ENCODE measurements around the gene SPATS2L. TPM values are rescaled to one million over a fixed set of nuclear protein-coding genes. Genes with fewer than 3 reads are reported as not detected.

SPATS2L gene
- total and polyA plus RNA-seq, 2 of the 13 experiments (the other 11 are each of a cell fraction or from before 2014, with no cell fraction given): 154 to 212 TPM

DNA sequence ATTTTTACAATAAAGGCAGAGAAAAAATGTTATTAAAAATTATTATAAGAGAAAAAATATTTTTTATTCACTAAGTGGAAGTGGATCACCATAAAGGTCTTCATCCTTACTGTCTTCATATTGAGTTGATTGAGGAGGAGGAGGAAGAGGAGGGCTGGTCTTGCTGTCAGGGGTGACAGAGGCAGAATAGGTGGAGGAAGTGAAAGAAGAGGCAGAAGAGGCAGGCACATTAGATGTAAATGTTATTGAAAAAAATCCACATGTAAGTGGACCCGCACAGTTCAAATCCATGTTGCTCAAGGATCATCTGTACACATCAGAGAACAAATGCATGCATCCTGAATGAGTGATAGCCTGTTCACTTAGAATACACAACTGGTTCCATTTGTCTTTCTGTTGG is 6.4 kb upstream of the SPATS2L start:
- DNase-seq (ENCODE audit: low spot score) (no peak), FAIRE-seq (no peak), ATAC-seq (no peak)
- no TSS peak for BruUV-seq (replicated peaks)
- Histone ChIP-seq H3K4me2 (ENCODE audit: low read depth, low read length) (no peak overlapping the region), H4K20me1 (ENCODE audit: insufficient read depth, low read length) (no peaks in the 10 kb centered on the region), H3K36me3 (replicated peaks in 1 of 2; ENCODE audit: control insufficient read depth in 1 of 2, insufficient read depth in 2 of 2, low read length in 2 of 2) (no peaks in the 10 kb centered on the region), H3K27ac (ENCODE audit: extremely low read length, insufficient read depth, low read length) (no peak overlapping the region), H3K9ac (ENCODE audit: insufficient read depth, low read depth, low read length) (no peak overlapping the region), H3K27me3 (ENCODE audit: control insufficient read depth in 1 of 2, insufficient read depth in 2 of 2, low read length in 2 of 2) (no peaks in the 10 kb centered on the region; a peak in 1 of 5 replicates), H3K4me1 (ENCODE audit: insufficient read depth, low read length) (peaks cover 50% of the 10 kb centered on the region), H3K79me2 (ENCODE audit: insufficient read depth, low read length) (peaks cover 9% of the 10 kb centered on the region), H3K4me3 (replicated peaks in 1 of 3; ENCODE audit: insufficient read depth in 1 of 3, low read depth in 2 of 3, low read length in 3 of 3) (no peak overlapping the region), H2AFZ (ENCODE audit: low read length) (no peak overlapping the region), H3K9me3 (ENCODE audit: low read length) (no peaks in the 10 kb centered on the region)
- POLR2A ChIA-PET: no interaction called here
- intact Hi-C loops (cut with micrococcal nuclease; ENCODE audit: unreplicated experiment): no loop called here
- TF ChIP-seq RFXAP (CRISPR knock-in tag; IDR thresholded peaks at IDR 0.05; ENCODE audit: borderline replicate concordance) (no peak), ZNF24 (IDR thresholded peaks at IDR 0.05) (peak; percentile 69; the same call in 1 of the 2 replicates)
- WGBS (ENCODE audit: low lambda C conversion rate): 83% methylated on average over 1 of the region's 1 CpG
- CTCF ChIA-PET (ENCODE audit: low intra/inter-chr PET ratio, low total read pairs): no interaction called here
- in situ Hi-C loops (cut with HindIII; ENCODE audit: extremely low pct_ligation_motif_present, low pct_unique_long_range_greater_than_20kb): loop anchor here (10.0 kb wide), 1 partner anchor 315 kb away; no protein-coding TSS in a partner anchor

DNA sequence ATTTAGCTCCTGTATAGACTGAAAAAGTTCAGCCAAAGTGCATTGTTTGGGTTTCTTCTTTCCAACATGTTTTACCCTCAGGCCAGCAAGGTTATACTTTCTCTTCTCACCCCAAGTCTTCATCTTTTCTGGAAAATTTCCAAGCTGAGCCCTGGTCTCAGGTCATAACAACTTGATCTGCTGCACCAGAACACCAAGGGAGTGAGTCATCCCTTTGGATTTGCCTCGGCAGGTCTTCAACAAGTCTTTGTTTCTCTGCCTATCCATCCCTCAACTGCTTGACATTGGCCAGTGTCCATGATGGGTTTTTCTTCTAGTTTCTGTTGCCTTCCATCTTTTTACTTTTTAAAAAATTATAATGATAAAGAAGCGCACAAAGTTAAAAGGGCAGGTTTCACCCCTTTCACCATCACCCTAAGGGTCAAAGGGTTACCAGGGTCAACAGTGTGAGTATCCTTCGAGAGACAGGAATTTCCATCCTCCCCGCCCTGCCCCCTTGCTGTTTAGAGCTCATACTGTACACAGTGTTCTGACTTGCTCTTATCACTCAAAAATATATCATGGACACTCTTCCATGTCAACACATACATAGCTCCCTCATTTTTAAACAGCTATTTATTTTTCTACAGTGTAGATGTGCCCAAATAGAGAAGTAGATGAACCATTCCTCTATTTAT is 5.7 kb upstream of the SPATS2L start:
- Histone ChIP-seq H3K27me3 (ENCODE audit: control insufficient read depth in 1 of 2, insufficient read depth in 2 of 2, low read length in 2 of 2) (no peaks in the 10 kb centered on the region; a peak in 1 of 5 replicates), H3K4me3 (replicated peaks in 1 of 3; ENCODE audit: insufficient read depth in 1 of 3, low read depth in 2 of 3, low read length in 3 of 3) (no peak overlapping the region), H3K9ac (ENCODE audit: insufficient read depth, low read depth, low read length) (no peak overlapping the region), H3K79me2 (ENCODE audit: insufficient read depth, low read length) (peaks cover 16% of the 10 kb centered on the region), H3K4me1 (ENCODE audit: insufficient read depth, low read length) (peaks cover 54% of the 10 kb centered on the region), H3K4me2 (ENCODE audit: low read depth, low read length) (peak overlapping the region; percentile 39), H3K9me3 (ENCODE audit: low read length) (no peaks in the 10 kb centered on the region), H4K20me1 (ENCODE audit: insufficient read depth, low read length) (no peaks in the 10 kb centered on the region), H3K27ac (ENCODE audit: extremely low read length, insufficient read depth, low read length) (no peak overlapping the region), H2AFZ (ENCODE audit: low read length) (no peak overlapping the region), H3K36me3 (replicated peaks in 1 of 2; ENCODE audit: control insufficient read depth in 1 of 2, insufficient read depth in 2 of 2, low read length in 2 of 2) (no peaks in the 10 kb centered on the region)
- no peak for ATAC-seq
- BruUV-seq (replicated peaks): no TSS peak
- POLR2A ChIA-PET: interaction anchor here (1.0 to 6.0 kb wide), 3 partner anchors 11 to 20 kb away, joined by 3 to 187 read pairs (median 4); no protein-coding TSS in a partner anchor
- intact Hi-C loops (cut with micrococcal nuclease; ENCODE audit: unreplicated experiment): no loop called here
- DNase-seq (ENCODE audit: low spot score): no peak
- in situ Hi-C loops (cut with HindIII; ENCODE audit: extremely low pct_ligation_motif_present, low pct_unique_long_range_greater_than_20kb): loop anchor here (10.0 kb wide), 1 partner anchor 316 kb away; no protein-coding TSS in a partner anchor
- 53% methylated on average over 4 of the region's 4 CpGs for WGBS (ENCODE audit: low lambda C conversion rate)
- CTCF ChIA-PET (ENCODE audit: low intra/inter-chr PET ratio, low total read pairs): no interaction called here
- FAIRE-seq: no peak
- TF ChIP-seq, protein P1, sequence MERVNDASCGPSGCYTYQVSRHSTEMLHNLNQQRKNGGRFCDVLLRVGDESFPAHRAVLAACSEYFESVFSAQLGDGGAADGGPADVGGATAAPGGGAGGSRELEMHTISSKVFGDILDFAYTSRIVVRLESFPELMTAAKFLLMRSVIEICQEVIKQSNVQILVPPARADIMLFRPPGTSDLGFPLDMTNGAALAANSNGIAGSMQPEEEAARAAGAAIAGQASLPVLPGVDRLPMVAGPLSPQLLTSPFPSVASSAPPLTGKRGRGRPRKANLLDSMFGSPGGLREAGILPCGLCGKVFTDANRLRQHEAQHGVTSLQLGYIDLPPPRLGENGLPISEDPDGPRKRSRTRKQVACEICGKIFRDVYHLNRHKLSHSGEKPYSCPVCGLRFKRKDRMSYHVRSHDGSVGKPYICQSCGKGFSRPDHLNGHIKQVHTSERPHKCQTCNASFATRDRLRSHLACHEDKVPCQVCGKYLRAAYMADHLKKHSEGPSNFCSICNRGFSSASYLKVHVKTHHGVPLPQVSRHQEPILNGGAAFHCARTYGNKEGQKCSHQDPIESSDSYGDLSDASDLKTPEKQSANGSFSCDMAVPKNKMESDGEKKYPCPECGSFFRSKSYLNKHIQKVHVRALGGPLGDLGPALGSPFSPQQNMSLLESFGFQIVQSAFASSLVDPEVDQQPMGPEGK (CRISPR knock-in tag; IDR thresholded peaks at IDR 0.05): peak; percentile 45; the same call in 1 of the 2 replicates
- peak; percentile 70 for TF ChIP-seq BCL6 (CRISPR knock-in tag; IDR thresholded peaks at IDR 0.05)
- TF ChIP-seq RARA (CRISPR knock-in tag; IDR thresholded peaks at IDR 0.05): peak; percentile 65
- TF ChIP-seq, protein P2, sequence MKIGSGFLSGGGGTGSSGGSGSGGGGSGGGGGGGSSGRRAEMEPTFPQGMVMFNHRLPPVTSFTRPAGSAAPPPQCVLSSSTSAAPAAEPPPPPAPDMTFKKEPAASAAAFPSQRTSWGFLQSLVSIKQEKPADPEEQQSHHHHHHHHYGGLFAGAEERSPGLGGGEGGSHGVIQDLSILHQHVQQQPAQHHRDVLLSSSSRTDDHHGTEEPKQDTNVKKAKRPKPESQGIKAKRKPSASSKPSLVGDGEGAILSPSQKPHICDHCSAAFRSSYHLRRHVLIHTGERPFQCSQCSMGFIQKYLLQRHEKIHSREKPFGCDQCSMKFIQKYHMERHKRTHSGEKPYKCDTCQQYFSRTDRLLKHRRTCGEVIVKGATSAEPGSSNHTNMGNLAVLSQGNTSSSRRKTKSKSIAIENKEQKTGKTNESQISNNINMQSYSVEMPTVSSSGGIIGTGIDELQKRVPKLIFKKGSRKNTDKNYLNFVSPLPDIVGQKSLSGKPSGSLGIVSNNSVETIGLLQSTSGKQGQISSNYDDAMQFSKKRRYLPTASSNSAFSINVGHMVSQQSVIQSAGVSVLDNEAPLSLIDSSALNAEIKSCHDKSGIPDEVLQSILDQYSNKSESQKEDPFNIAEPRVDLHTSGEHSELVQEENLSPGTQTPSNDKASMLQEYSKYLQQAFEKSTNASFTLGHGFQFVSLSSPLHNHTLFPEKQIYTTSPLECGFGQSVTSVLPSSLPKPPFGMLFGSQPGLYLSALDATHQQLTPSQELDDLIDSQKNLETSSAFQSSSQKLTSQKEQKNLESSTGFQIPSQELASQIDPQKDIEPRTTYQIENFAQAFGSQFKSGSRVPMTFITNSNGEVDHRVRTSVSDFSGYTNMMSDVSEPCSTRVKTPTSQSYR (CRISPR knock-in tag; IDR thresholded peaks at IDR 0.05; ENCODE audit: borderline replicate concordance): peak; percentile 40; the same call in 1 of the 2 replicates
- TF ChIP-seq FOSL2 (CRISPR knock-in tag; IDR thresholded peaks at IDR 0.05): peak; percentile 79
- TF ChIP-seq, protein P3, sequence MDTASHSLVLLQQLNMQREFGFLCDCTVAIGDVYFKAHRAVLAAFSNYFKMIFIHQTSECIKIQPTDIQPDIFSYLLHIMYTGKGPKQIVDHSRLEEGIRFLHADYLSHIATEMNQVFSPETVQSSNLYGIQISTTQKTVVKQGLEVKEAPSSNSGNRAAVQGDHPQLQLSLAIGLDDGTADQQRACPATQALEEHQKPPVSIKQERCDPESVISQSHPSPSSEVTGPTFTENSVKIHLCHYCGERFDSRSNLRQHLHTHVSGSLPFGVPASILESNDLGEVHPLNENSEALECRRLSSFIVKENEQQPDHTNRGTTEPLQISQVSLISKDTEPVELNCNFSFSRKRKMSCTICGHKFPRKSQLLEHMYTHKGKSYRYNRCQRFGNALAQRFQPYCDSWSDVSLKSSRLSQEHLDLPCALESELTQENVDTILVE (CRISPR knock-in tag; IDR thresholded peaks at IDR 0.05): no peak
- TF ChIP-seq TEAD3 (CRISPR knock-in tag; optimal IDR thresholded peaks at IDR 0.05; ENCODE audit: borderline replicate concordance): peak; percentile 9
- TF ChIP-seq RCOR2 (CRISPR knock-in tag; IDR thresholded peaks at IDR 0.05): 0 out of 2 replicates have a peak, but pooled peaks have one; percentile 8
- peak; percentile 86 for TF ChIP-seq NR2F6 (IDR thresholded peaks at IDR 0.05)
- TF ChIP-seq NR2F6 (CRISPR knock-in tag; IDR thresholded peaks at IDR 0.05): peak; percentile 58; the same call in 1 of the 2 replicates
